ENCODE results near the gene THYN1. TPM values are rescaled to one million over a fixed set of nuclear protein-coding genes. Genes with fewer than 3 reads are reported as not detected.
A peak's percentile ranks its signal among the peaks of the same experiment; 100 is the strongest.

The THYN1 gene
- polyA plus RNA-seq, 3 donors: 36.4 to 65.7 (median 57.6) TPM

DNA sequence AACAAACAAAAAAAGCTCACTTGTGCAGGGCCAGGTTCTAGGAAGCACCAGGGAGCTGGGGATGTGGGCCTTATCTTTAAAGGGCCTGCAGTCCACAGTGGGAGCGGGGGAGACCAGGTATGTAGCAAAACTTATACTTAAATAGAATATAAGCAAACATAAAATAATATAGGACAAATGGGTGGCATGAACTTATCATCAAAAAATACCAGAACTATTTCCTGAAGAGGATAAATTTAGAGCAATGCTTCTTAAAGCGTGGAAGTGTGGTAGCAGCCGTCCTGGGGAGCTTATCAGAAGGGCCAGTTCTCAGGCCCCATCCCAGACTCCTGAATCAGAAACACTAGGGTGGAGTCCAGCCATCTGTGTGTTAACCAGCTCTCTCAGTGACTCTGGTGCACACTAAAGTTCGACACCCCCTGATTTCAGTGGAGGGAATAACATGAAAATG is 19.4 kb downstream of the THYN1 start:
- intact Hi-C loops (cut with micrococcal nuclease): no loop called here
- TF ChIP-seq, protein P1, sequence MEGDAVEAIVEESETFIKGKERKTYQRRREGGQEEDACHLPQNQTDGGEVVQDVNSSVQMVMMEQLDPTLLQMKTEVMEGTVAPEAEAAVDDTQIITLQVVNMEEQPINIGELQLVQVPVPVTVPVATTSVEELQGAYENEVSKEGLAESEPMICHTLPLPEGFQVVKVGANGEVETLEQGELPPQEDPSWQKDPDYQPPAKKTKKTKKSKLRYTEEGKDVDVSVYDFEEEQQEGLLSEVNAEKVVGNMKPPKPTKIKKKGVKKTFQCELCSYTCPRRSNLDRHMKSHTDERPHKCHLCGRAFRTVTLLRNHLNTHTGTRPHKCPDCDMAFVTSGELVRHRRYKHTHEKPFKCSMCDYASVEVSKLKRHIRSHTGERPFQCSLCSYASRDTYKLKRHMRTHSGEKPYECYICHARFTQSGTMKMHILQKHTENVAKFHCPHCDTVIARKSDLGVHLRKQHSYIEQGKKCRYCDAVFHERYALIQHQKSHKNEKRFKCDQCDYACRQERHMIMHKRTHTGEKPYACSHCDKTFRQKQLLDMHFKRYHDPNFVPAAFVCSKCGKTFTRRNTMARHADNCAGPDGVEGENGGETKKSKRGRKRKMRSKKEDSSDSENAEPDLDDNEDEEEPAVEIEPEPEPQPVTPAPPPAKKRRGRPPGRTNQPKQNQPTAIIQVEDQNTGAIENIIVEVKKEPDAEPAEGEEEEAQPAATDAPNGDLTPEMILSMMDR (IDR thresholded peaks at IDR 0.05): no peak
- H3K36me3 ChIP-seq (replicated peaks in 1 of 2; ENCODE audit: control insufficient read depth in 1 of 2, insufficient read depth in 2 of 2, low read length in 2 of 2): peaks cover 17 to 52% of the 10 kb centered on the region in 2 donors
- H3K4me1 Mint-ChIP-seq: peaks cover 34% of the 10 kb centered on the region
- H3K4me3 Mint-ChIP-seq: no peak overlapping the region
- no peak overlapping the region for H2AFZ ChIP-seq (ENCODE audit: insufficient read depth, low read depth, low read length, poor library complexity, severe bottlenecking)
- H3K4me1 ChIP-seq (ENCODE audit: control insufficient read depth in 1 of 2, insufficient read depth in 2 of 2, low read length in 2 of 2): peaks cover 20 to 24% of the 10 kb centered on the region in 2 donors
- 95% methylated on average over 3 of the region's 4 CpGs for WGBS (ENCODE audit: insufficient coverage)
- no peak overlapping the region for H3K27ac Mint-ChIP-seq
- H3K4me2 ChIP-seq (replicated peaks; ENCODE audit: extremely low read depth, low read length, poor library complexity, severe bottlenecking): no peak overlapping the region
- H3K79me2 ChIP-seq (ENCODE audit: insufficient read depth, low read length): peaks cover 42% of the 10 kb centered on the region
- no peak overlapping the region for H3K9ac ChIP-seq (ENCODE audit: insufficient read depth, low read length, poor library complexity, severe bottlenecking)
- no peaks in the 10 kb centered on the region for H3K27me3 Mint-ChIP-seq (ENCODE audit: low read depth in 3 of 3)
- no peak for DNase-seq
- H3K27me3 ChIP-seq (ENCODE audit: control insufficient read depth in 2 of 2, insufficient read depth in 2 of 2, low read length in 2 of 2): no peaks in the 10 kb centered on the region
- H4K20me1 ChIP-seq (ENCODE audit: insufficient read depth, low read length): peaks cover 69% of the 10 kb centered on the region
- H3K4me3 ChIP-seq (replicated peaks in 1 of 3; ENCODE audit: low read depth in 2 of 3, low read length in 3 of 3): no peak overlapping the region
- no peak overlapping the region for H3K27ac ChIP-seq (ENCODE audit: low read depth in 1 of 2, low read length in 2 of 2)
- H3K9me3 ChIP-seq (replicated peaks in 1 of 2; ENCODE audit: control insufficient read depth in 1 of 2, insufficient read depth in 1 of 2, low read length in 2 of 2): no peaks in the 10 kb centered on the region
- no peaks in the 10 kb centered on the region for H3K9me3 Mint-ChIP-seq
- peaks cover 52 to 65% of the 10 kb centered on the region in 2 donors for H3K36me3 Mint-ChIP-seq

DNA sequence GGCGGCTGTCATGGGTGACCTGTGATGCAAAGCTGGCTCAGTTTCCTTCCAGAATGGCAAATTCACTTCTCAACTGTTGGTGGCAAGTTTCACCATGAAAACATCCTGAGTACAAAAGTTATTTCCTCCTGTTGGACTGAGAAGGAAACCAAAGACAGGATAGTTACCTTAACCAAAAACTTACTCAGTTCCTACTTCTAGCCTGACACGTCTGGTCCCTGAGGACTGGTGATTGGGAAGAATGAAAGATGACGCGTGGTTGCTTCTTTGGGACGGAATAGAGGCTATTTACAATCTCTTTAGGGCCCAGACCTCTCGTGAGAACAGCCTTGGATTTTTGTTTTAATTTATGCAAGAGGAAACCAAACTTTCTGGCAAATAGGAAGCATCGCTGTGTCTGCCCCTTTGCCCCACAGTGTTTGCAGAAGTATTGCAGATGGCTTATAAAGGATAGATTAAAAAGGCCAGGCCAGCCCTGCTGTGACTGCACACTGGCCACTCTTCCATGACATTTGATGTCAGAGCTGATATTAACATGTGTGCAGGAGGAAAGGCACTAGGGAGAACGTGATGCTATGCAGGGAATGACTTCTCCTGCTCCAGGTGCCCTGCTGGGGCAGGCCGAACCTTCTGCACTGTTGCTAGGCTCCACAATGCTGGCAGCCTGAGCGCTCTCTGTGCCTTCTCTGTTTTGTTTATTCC is 21.0 kb downstream of the THYN1 start:
- peaks cover 20 to 26% of the 10 kb centered on the region in 2 donors for H3K4me1 ChIP-seq (ENCODE audit: control insufficient read depth in 1 of 2, insufficient read depth in 2 of 2, low read length in 2 of 2)
- peak overlapping the region; percentile 37 for H3K9ac ChIP-seq (ENCODE audit: insufficient read depth, low read length, poor library complexity, severe bottlenecking)
- DNase-seq: peak in 2 of 3 donors; percentile 10 to 16
- WGBS (ENCODE audit: insufficient coverage): 44% methylated on average over 4 of the region's 10 CpGs
- H3K4me2 ChIP-seq (replicated peaks; ENCODE audit: extremely low read depth, low read length, poor library complexity, severe bottlenecking): peak overlapping the region; percentile 24
- no peaks in the 10 kb centered on the region for H3K9me3 ChIP-seq (replicated peaks in 1 of 2; ENCODE audit: control insufficient read depth in 1 of 2, insufficient read depth in 1 of 2, low read length in 2 of 2)
- H3K79me2 ChIP-seq (ENCODE audit: insufficient read depth, low read length): peaks cover 55% of the 10 kb centered on the region
- peak overlapping the region; percentile 3 to 79 for H3K27ac ChIP-seq (ENCODE audit: low read depth in 1 of 2, low read length in 2 of 2)
- peaks cover 19 to 48% of the 10 kb centered on the region in 2 donors for H3K36me3 ChIP-seq (replicated peaks in 1 of 2; ENCODE audit: control insufficient read depth in 1 of 2, insufficient read depth in 2 of 2, low read length in 2 of 2)
- Mint-ChIP-seq H3K9me3 (no peaks in the 10 kb centered on the region), H3K4me1 (peaks cover 45% of the 10 kb centered on the region), H3K36me3 (peaks cover 51 to 61% of the 10 kb centered on the region in 2 donors), H3K27ac (peak overlapping the region; percentile 28 to 78 (median 57)), H3K4me3 (no peak overlapping the region), H3K27me3 (ENCODE audit: low read depth in 3 of 3) (no peaks in the 10 kb centered on the region)
- TF ChIP-seq, protein P1 (IDR thresholded peaks at IDR 0.05): no peak
- H3K4me3 ChIP-seq (replicated peaks in 1 of 3; ENCODE audit: low read depth in 2 of 3, low read length in 3 of 3): no peak overlapping the region
- H3K27me3 ChIP-seq (ENCODE audit: control insufficient read depth in 2 of 2, insufficient read depth in 2 of 2, low read length in 2 of 2): no peaks in the 10 kb centered on the region
- no peak overlapping the region for H2AFZ ChIP-seq (ENCODE audit: insufficient read depth, low read depth, low read length, poor library complexity, severe bottlenecking)
- intact Hi-C loops (cut with micrococcal nuclease): no loop called here
- H4K20me1 ChIP-seq (ENCODE audit: insufficient read depth, low read length): peaks cover 84% of the 10 kb centered on the region
